ENCODE results near the gene CLASP1.
"Not testable (repeated sequence)": the region's sequence is repeated elsewhere in the genome, so short reads cannot be mapped to it uniquely, and the experiment has no call there.

CLASP1 gene

DNA sequence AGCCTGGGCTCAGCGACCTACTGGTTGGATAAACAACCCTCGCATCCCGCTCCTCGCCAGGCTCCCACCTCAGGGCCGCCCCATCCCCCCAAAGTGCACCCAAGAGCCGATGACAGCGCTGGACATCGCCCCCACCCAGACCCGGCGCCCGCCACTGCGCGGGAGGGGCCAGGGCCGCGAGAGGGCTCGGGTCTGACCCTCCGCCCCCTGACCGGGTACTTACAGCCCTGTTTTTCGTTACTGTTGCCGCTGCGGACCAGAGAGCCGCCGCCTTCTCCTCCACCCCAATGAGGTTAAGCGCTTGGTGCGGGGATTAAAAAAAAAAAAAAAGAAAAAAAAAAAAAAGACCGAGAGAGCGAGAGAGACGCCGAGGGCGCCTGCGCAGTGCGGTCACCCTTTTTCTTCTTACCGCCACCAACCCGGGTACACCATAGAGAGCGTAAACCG, at the start of gene CLASP1:
TSS of gene CLASP1 (minus strand) at position 314 of the 447 bp plus-strand sequence. CDS start 43,567 bp downstream, outside the sequence.
- peak in 1 of 2 donors; percentile 40 for DNase-seq (ENCODE audit: low read depth in 2 of 2)

- no peak for DNase-seq (ENCODE audit: low read depth in 2 of 2)
Measured at GRCh38 chr2:121698318-121698930, 49.2 kb upstream of the CLASP1 start.

GRCh38 chr2:121697108-121697631, 47.9 kb upstream of the CLASP1 start:
- DNase-seq (ENCODE audit: low read depth in 2 of 2) = no peak

- no peak for DNase-seq (ENCODE audit: low read depth in 2 of 2)
Measured at GRCh38 chr2:121696410-121696930, 47.2 kb upstream of the CLASP1 start.

GRCh38 chr2:121695171-121695451, 45.8 kb upstream of the CLASP1 start:
- no peak for DNase-seq (ENCODE audit: low read depth in 2 of 2)

- DNase-seq (ENCODE audit: low read depth in 2 of 2) = no peak
Measured at GRCh38 chr2:121694398-121695170, 45.3 kb upstream of the CLASP1 start.

GRCh38 chr2:121690572-121690971, 41.3 kb upstream of the CLASP1 start:
- not testable (repeated sequence) for DNase-seq (ENCODE audit: low read depth in 2 of 2)

DNA sequence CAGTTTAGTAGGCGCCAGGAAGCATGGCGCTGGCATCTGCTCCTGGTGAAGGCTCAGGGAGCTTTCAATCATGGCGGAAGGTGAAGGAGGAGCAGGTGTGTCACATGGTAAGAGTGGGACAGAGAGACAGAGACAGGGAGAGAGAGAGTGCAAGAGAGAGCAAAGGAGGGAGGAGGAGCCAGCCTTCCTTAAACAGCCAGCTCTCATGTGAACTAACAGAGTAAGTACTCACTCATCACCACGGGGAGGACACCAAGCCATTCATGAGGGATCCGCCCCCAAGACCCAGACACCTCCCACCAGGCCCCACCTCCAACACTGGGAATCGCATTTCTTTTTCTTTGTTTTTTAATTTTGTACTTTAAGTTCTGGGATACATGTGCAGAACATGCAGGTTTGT, 40.8 kb upstream of the CLASP1 start:
- no peak for DNase-seq (ENCODE audit: low read depth in 2 of 2)

DNA sequence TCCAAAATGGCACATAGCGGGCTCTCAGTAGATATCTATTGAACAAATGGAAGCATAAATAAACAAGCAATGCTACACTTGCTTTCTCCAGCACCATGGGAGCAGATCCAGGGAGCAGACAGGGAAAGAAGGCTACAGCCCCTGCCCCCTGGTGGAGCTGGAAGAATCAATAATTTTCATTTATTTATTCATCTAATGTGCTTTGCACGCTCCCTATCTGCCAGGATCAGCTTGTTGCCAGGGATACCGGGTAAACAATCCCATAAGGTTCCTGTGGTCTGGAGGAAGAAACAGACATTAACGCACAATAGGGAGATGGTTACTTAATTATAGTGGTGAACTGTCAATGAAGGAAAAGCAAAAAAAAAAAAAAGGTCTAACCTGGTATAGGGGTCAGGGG, 40.1 kb upstream of the CLASP1 start:
- DNase-seq (ENCODE audit: low read depth in 2 of 2) = no peak

GRCh38 chr2:121688820-121689219, 39.6 kb upstream of the CLASP1 start:
- no peak for DNase-seq (ENCODE audit: low read depth in 2 of 2)

GRCh38 chr2:121686902-121687301, 37.6 kb upstream of the CLASP1 start:
- DNase-seq (ENCODE audit: low read depth in 2 of 2) = no peak

- no peak for DNase-seq (ENCODE audit: low read depth in 2 of 2)
Measured at GRCh38 chr2:121686218-121686617, 37.0 kb upstream of the CLASP1 start.

DNA sequence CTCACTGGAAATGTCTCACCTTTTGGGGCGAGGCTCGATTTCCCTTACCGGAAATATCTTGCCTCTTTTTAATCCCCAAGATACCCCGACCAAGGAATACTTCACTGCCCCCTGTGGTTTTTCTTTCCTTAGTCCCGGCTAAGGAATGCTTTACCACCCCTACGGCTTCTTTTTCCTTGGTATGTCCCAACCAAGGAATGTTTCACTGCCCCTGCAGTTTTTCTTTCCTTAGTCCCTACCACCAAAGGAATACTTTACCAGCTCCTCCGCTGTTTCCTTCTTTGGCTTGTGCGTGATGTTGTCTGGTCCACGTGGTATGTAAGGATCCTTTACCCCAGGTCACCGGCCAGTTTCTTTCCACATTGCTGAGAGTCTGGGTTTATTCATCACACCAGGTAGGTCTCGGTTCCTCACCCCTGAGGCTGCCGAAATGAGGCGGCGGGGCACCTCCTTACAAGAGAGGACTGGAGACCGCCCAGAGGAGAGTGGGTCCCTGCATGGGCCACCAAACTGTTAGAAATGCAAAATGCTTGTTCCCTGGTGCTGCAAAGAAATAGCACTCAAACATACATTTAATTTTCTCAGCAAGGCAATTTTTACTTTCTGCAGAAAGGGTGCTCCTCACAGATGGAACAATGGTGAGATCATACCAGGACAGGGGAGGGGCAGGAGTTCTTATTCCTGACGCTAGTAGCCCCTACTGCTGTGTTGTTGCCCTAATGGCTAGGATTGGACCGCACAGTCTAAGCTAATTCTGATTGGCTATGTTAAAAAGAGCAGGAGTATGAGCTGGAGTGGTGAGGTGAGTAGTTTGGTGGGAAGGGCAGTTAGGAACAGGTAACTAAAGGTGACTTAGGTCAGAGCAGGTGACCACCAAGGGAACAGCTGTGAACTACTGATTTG, 33.4 kb upstream of the CLASP1 start:
- DNase-seq (ENCODE audit: low read depth in 2 of 2) = no peak

DNA sequence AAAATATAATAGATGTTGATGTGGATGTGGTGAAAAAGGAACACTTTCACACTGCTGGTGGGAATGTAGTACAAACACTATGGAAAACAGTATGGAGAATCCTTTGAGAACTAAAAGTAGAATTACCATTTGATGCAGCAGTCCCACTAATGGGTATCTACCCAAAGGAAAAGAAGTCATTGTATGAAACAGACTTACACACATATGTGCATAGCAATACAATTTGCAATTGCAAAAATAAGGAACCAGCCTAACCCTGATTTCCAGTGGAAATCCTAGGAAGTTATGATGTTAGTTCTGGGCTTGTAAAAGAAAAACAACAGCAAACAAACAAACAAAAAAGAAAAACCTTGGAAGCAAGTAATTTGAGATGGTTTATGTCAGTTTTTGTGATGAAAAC, 28.6 kb upstream of the CLASP1 start:
- DNase-seq (ENCODE audit: low read depth in 2 of 2) = no peak

DNA sequence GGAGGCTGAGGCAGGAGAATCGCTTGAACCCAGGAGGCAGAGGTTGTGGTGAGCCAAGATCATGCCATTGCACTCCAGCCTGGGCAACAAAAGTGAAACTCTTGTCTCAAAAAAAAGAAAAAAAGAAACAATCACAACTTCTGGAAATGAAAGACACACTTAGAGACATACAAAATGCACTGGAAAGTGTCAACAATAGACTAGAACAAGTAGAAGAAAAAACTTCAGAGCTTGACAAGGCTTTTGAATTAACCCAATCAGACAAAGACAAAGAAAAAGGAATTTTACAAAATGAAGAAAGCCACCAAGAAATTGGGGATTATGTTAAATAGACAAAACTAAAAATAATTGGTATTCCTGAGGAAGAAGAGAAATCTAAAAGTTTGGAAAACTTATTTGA, 22.4 kb upstream of the CLASP1 start:
- not testable (repeated sequence) for DNase-seq (ENCODE audit: low read depth in 2 of 2)

- no peak for DNase-seq (ENCODE audit: low read depth in 2 of 2)
Measured at GRCh38 chr2:121670181-121670580, 20.9 kb upstream of the CLASP1 start.

GRCh38 chr2:121667618-121668017, 18.4 kb upstream of the CLASP1 start:
- no peak for DNase-seq (ENCODE audit: low read depth in 2 of 2)

- no peak for DNase-seq (ENCODE audit: low read depth in 2 of 2)
Measured at GRCh38 chr2:121666042-121666441, 16.8 kb upstream of the CLASP1 start.

GRCh38 chr2:121665504-121665903, 16.2 kb upstream of the CLASP1 start:
- no peak for DNase-seq (ENCODE audit: low read depth in 2 of 2)

- no peak for DNase-seq (ENCODE audit: low read depth in 2 of 2)
Measured at GRCh38 chr2:121664713-121665112, 15.5 kb upstream of the CLASP1 start.

DNA sequence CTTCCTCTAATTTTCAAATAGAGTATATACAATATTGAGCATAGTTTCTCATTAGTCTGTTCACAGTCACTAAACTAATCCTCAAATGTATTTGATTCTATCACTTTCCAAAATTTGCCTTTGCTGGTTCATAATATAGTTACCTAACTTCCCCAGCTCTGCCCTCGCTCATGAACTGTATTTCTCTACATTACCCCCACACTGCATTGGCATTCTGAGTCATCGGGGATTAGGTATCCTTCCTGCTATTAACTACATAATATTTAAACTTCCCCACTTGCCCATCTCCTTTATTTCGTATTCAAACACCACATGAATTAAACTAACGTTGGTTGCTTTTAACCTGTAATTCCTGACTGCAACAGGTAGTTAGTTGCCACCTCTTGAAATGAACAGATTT, 14.8 kb upstream of the CLASP1 start:
- DNase-seq (ENCODE audit: low read depth in 2 of 2) = no peak

DNA sequence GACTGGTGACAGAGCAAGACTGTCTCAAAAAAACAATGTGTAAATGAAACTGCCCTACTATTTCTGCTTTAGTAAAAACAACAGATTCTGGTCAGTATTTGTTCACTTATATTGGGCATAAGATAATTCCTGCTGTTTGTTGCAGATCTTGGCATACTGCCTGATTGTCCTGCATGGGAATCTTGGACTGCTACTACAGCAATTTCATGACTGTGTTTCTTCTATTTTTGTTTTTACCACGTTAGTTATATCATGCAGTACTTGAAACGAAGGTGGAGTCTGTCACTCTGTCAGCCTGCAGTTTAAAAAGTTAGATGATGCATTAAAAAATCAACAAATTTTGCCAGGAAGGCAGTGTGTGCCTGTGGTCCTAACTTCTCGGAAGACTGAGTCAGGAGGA, 14.2 kb upstream of the CLASP1 start:
- DNase-seq (ENCODE audit: low read depth in 2 of 2) = no peak

Data from stimulated activated CD4-positive, alpha-beta T cell treated with anti-CD3 and anti-CD28 coated beads, Interleukin-1b, Interleukin-23, amount 100 ng/mL, for 4 hours (primary cell).